ENCODE data around the gene KRTAP19-2.

Gene KRTAP19-2

GRCh38 chr21:30487336-30487735 lies at the start of gene KRTAP19-2:
KRTAP19-2 (minus strand) TSS chr21:30487436; CDS start chr21:30487348, 88 bp downstream.
- no peak for DNase-seq

GRCh38 chr21:30518876-30519275 lies 31.6 kb upstream of the KRTAP19-2 start:
- no peak for DNase-seq

GRCh38 chr21:30515681-30516080 lies 28.4 kb upstream of the KRTAP19-2 start:
- DNase-seq: no peak

GRCh38 chr21:30505621-30506205 lies 18.5 kb upstream of the KRTAP19-2 start:
- peak; percentile 33 to 46 for DNase-seq

GRCh38 chr21:30502041-30502440 lies 14.8 kb upstream of the KRTAP19-2 start, which contains the start of gene KRTAP19-5:
KRTAP19-5 (minus strand) TSS chr21:30502141; CDS start chr21:30502090, 51 bp downstream.
- no peak for DNase-seq

GRCh38 chr21:30497065-30497464 lies 9.8 kb upstream of the KRTAP19-2 start, which contains the start of gene KRTAP19-4:
KRTAP19-4 (minus strand) TSS chr21:30497165; CDS start chr21:30497110, 55 bp downstream.
- DNase-seq: no peak

GRCh38 chr21:30491963-30492428 lies 4.8 kb upstream of the KRTAP19-2 start, which contains the start of gene KRTAP19-3:
KRTAP19-3 (minus strand) TSS chr21:30492013; CDS start chr21:30491957, 56 bp downstream.
- DNase-seq: no peak

GRCh38 chr21:30486180-30486579 lies 1.1 kb downstream of the KRTAP19-2 start:
- no peak for DNase-seq

- no peak for DNase-seq
Measured at GRCh38 chr21:30482130-30482529, 5.1 kb downstream of the KRTAP19-2 start.

- DNase-seq: no peak
Measured at GRCh38 chr21:30480145-30480544, 7.1 kb downstream of the KRTAP19-2 start, which contains the start of gene KRTAP19-1. KRTAP19-1 (minus strand) TSS chr21:30480367; CDS start chr21:30480317, 50 bp downstream.

- no peak for DNase-seq
Measured at GRCh38 chr21:30479259-30479658, 8.0 kb downstream of the KRTAP19-2 start.

GRCh38 chr21:30478004-30478403 lies 9.2 kb downstream of the KRTAP19-2 start:
- DNase-seq: no peak

GRCh38 chr21:30468900-30469714 lies 18.1 kb downstream of the KRTAP19-2 start:
- no peak for DNase-seq

- no peak for DNase-seq
Measured at GRCh38 chr21:30463713-30464112, 23.5 kb downstream of the KRTAP19-2 start.

- no peak for DNase-seq
Measured at GRCh38 chr21:30448514-30448913, 38.7 kb downstream of the KRTAP19-2 start.

GRCh38 chr21:30447056-30447455 lies 40.2 kb downstream of the KRTAP19-2 start:
- no peak for DNase-seq

GRCh38 chr21:30444204-30444603 lies 43.0 kb downstream of the KRTAP19-2 start:
- DNase-seq: no peak

GRCh38 chr21:30443226-30443625 lies 44.0 kb downstream of the KRTAP19-2 start:
- no peak for DNase-seq

GRCh38 chr21:30439975-30440374 lies 47.3 kb downstream of the KRTAP19-2 start, which contains the start of gene KRTAP15-1:
KRTAP15-1 (plus strand) TSS chr21:30440275; CDS start chr21:30440328, 53 bp downstream.
- no peak for DNase-seq

Measured in NCI-H2081 (cell line).